ENCODE measurements around the gene MED13L.

Gene MED13L

DNA sequence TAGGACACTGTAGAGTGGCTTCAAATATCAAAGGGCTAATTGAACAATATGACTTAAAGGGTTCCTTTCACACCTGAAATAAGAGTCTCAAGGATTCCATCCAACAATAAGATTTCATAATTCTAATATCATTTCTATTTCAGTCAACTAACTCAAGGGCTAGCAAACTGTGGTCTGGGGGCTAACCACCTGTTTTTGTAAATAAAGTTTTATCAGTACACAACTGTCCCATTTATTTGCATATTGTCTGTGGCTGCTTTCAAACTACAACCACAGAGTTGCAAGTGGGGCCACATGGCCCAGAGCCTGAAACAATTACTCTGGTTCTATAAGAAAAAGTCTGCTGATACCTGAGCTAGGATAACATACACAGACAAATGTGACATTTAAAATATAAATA, 29.1 kb downstream of the MED13L start:
- no peak for DNase-seq (ENCODE audit: low read depth)
- H3K4me3 ChIP-seq (ENCODE audit: low read depth, low read length): no peak overlapping the region
- TF ChIP-seq, protein P1, sequence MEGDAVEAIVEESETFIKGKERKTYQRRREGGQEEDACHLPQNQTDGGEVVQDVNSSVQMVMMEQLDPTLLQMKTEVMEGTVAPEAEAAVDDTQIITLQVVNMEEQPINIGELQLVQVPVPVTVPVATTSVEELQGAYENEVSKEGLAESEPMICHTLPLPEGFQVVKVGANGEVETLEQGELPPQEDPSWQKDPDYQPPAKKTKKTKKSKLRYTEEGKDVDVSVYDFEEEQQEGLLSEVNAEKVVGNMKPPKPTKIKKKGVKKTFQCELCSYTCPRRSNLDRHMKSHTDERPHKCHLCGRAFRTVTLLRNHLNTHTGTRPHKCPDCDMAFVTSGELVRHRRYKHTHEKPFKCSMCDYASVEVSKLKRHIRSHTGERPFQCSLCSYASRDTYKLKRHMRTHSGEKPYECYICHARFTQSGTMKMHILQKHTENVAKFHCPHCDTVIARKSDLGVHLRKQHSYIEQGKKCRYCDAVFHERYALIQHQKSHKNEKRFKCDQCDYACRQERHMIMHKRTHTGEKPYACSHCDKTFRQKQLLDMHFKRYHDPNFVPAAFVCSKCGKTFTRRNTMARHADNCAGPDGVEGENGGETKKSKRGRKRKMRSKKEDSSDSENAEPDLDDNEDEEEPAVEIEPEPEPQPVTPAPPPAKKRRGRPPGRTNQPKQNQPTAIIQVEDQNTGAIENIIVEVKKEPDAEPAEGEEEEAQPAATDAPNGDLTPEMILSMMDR (IDR thresholded peaks at IDR 0.05; ENCODE audit: low read depth, low read length, missing control alignments): no peak

DNA sequence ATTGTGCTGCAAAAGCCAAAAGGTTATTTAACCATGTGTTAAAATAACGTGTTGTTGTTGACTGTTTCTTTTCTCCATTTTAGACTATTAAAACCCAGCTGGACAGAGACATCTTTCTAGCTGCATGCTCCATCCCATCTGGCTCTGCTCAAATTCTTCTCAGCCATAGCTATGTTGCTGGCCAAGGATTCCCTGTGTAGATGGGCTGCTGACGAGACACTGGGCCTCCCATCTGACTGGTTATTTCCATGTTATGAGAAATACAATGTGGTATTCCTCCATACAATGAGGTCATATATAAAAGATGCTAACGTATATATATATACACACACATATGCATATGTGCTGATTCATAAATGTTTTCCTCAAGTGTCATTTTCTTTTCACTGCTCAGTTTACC, 30.1 kb downstream of the MED13L start:
- no peak overlapping the region for H3K4me3 ChIP-seq (ENCODE audit: low read depth, low read length)
- DNase-seq (ENCODE audit: low read depth): no peak
- TF ChIP-seq, protein P1 (IDR thresholded peaks at IDR 0.05; ENCODE audit: low read depth, low read length, missing control alignments): no peak

DNA sequence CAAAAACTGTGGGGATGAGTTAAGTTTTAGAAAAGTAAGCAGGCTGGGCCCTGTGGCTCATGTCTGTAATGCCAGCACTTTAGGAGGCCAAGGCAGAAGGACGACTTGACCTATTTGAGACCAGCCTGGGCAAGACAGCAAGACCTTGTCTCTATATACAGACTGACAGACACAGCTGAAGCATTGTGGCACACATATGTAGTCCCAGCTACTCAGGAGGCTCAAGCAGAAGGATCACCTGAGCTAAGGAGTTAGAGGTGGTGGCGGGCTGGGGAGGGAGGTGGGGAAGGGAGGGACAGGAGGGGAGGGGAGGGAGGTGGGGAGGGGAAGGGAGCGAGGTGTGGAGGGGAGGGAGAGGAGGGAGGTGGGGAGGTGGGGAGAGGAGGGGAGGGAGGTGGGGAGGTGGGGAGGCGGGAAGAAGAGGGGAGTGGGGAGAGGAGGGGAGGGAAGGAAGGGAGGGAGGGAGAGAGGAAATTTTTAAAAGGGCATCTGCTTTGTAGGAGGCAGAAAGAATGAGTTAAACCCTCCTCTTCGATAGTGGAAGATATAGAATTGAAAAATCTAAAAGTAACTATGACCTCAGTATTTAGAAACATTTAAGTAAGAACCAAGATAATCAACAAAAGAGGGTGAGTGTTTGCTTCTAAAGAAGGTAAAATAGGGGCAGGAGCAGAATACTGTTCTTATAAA, 30.9 kb downstream of the MED13L start:
- TF ChIP-seq, protein P1 (IDR thresholded peaks at IDR 0.05; ENCODE audit: low read depth, low read length, missing control alignments): no peak
- H3K4me3 ChIP-seq (ENCODE audit: low read depth, low read length): no peak overlapping the region
- DNase-seq (ENCODE audit: low read depth): no peak

DNA sequence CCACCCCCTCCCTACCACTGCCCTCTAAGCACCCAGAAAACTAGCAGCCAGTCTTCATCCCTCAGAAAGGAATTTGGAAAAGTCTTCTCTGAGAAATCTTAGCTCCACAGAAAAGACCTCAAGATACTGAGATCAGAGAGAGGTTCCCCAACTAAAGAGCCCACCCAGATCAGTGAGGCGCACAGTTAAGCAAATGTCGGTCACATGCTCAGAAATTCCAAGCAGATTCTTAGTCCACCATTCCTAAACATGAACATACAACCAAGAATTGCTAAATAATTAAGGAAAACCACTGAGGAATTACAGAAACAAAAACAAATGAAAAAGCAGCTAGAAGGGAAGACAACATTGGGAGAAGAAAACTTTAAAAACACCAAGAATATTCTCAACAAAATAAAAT, 32.3 kb downstream of the MED13L start:
- DNase-seq (ENCODE audit: low read depth): no peak

DNA sequence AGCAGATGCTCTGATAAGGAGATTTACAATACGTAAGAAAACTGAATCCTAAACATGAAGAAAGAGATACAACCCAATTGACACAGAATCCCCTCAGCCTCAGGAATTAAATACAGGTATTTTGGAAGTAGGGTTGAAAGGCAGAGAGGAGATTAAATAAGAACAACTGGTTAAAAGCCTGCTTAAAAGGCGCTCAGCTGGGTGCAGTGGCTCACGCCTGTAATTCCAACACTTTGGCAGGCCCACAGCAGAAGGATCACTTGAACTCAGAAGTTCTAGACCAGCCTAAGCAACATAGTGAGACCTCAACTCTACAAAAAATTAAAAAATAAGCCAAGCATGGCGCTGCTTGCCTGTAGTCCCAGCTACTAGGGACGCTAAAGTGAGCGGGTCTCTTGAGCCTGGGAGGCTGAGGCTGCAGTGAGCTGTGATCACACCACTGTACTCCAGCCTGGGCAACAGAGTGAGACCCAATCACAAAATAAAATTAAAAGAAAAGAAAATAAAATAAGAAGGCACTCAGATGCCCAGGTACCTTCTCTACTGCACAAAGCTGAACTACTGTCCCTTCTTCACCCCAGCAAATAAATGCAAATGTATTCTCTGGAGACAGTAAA, 32.9 kb downstream of the MED13L start:
- DNase-seq (ENCODE audit: low read depth): no peak
- TF ChIP-seq, protein P1 (IDR thresholded peaks at IDR 0.05; ENCODE audit: low read depth, low read length, missing control alignments): no peak
- no peak overlapping the region for H3K4me3 ChIP-seq (ENCODE audit: low read depth, low read length)

More for the DNA sequence above, 32.3 kb downstream of the MED13L start:
- TF ChIP-seq, protein P1 (IDR thresholded peaks at IDR 0.05; ENCODE audit: low read depth, low read length, missing control alignments): no peak
- H3K4me3 ChIP-seq (ENCODE audit: low read depth, low read length): no peak overlapping the region

DNA sequence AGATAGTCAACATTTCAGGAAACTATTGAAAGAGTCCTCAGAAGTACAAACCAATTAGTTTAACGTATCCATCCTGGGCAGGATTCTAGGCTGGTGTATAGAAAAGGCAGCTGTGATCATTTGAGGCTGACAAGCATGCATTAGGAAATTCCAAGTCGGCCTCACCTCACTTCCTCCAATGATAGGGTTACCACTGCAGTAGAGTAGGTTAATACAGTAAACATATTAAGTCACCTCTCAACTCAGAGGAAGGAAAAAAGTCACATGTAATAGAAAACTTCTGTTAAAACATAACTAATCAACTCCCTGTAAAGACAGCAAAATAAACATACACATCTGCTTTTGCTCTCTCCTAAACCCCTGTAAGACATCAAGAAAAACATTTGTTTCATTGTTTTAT, 33.5 kb downstream of the MED13L start:
- DNase-seq (ENCODE audit: low read depth): no peak
- TF ChIP-seq, protein P1 (IDR thresholded peaks at IDR 0.05; ENCODE audit: low read depth, low read length, missing control alignments): no peak
- no peak overlapping the region for H3K4me3 ChIP-seq (ENCODE audit: low read depth, low read length)

DNA sequence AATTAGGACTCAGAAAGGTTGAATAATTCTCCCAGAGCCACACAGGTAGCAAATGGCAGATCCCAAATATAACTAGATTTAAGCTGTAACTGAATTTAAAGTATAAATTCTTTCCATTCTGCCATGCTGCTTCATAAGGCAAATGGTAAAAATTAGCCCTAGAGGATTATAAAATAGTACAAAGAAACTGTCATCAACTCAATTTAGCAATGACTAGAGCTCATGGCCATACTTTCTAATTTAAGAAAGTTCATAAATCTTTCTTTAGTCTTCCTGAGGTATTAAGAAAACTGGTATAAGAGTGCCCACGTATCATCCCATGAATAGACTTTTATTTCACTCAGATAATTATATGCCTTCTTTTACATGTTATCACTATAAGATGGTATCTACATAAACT, 34.8 kb downstream of the MED13L start:
- no peak overlapping the region for H3K4me3 ChIP-seq (ENCODE audit: low read depth, low read length)
- TF ChIP-seq, protein P1 (IDR thresholded peaks at IDR 0.05; ENCODE audit: low read depth, low read length, missing control alignments): no peak
- DNase-seq (ENCODE audit: low read depth): no peak

Measured in GM12864 (cell line).